ENCODE results near the gene MS4A6A.

The MS4A6A gene

GRCh38 chr11:60182541-60183330, at the start of gene MS4A6A:
Gene MS4A6A, minus strand, starts transcription at chr11:60183083. Its CDS starts 1,356 bp downstream, at chr11:60181727.
- no peak for DNase-seq (ENCODE audit: low read depth)
- TF ChIP-seq, protein P1, sequence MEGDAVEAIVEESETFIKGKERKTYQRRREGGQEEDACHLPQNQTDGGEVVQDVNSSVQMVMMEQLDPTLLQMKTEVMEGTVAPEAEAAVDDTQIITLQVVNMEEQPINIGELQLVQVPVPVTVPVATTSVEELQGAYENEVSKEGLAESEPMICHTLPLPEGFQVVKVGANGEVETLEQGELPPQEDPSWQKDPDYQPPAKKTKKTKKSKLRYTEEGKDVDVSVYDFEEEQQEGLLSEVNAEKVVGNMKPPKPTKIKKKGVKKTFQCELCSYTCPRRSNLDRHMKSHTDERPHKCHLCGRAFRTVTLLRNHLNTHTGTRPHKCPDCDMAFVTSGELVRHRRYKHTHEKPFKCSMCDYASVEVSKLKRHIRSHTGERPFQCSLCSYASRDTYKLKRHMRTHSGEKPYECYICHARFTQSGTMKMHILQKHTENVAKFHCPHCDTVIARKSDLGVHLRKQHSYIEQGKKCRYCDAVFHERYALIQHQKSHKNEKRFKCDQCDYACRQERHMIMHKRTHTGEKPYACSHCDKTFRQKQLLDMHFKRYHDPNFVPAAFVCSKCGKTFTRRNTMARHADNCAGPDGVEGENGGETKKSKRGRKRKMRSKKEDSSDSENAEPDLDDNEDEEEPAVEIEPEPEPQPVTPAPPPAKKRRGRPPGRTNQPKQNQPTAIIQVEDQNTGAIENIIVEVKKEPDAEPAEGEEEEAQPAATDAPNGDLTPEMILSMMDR (IDR thresholded peaks at IDR 0.05; ENCODE audit: low read length, missing control alignments) = no peak
- H3K4me3 ChIP-seq (replicated peaks; ENCODE audit: low read depth, low read length) = no peak within 1 kb of the TSS

GRCh38 chr11:60230681-60231080, 47.8 kb upstream of the MS4A6A start:
- H3K4me3 ChIP-seq (replicated peaks; ENCODE audit: low read depth, low read length) = no peak overlapping the region
- DNase-seq (ENCODE audit: low read depth) = no peak
- TF ChIP-seq, protein P1 (IDR thresholded peaks at IDR 0.05; ENCODE audit: low read length, missing control alignments) = no peak

GRCh38 chr11:60222141-60222540, 39.3 kb upstream of the MS4A6A start:
- no peak overlapping the region for H3K4me3 ChIP-seq (replicated peaks; ENCODE audit: low read depth, low read length)
- TF ChIP-seq, protein P1 (IDR thresholded peaks at IDR 0.05; ENCODE audit: low read length, missing control alignments) = no peak
- DNase-seq (ENCODE audit: low read depth) = no peak

DNA sequence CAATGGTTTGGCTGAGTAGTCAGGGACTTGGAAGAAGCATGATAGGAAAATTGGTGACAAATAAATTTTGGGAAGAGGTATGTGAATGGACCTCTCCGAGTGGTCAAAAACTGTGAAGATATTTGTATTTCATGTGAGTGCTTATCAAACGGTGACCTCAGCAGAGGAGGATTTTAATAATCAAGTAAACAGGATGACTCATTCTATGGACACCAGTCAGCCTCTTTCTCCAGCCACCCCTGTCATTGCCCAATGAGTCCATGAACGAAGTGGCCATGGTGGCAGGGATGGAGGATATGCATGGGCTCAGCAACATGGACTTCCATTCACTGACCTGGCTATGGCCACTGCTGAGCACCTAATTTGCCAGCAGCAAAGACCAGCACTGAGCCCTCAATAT, 38.8 kb upstream of the MS4A6A start:
- DNase-seq (ENCODE audit: low read depth) = no peak
- H3K4me3 ChIP-seq (replicated peaks; ENCODE audit: low read depth, low read length) = no peak overlapping the region
- TF ChIP-seq, protein P1 (IDR thresholded peaks at IDR 0.05; ENCODE audit: low read length, missing control alignments) = no peak

DNA sequence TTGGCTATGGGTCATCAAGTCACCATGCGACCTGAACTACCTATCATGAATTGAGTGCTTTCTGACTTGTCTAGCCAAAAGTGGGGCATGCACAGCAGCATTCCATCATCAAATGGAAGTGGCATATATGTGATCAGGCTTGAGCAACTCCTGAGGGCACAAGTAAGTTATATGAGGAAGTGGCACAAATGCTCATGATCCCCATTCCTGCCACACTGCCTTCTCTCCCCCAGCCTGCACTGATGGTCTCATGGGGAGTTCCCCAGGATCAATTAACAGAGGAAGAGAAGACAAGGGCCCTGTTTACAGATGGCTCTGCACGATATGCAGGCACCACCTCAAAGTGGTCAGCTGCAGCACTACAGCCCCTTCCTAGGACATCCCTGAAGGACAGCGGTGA, 38.3 kb upstream of the MS4A6A start:
- TF ChIP-seq, protein P1 (IDR thresholded peaks at IDR 0.05; ENCODE audit: low read length, missing control alignments) = no peak
- no peak for DNase-seq (ENCODE audit: low read depth)
- H3K4me3 ChIP-seq (replicated peaks; ENCODE audit: low read depth, low read length) = no peak overlapping the region

DNA sequence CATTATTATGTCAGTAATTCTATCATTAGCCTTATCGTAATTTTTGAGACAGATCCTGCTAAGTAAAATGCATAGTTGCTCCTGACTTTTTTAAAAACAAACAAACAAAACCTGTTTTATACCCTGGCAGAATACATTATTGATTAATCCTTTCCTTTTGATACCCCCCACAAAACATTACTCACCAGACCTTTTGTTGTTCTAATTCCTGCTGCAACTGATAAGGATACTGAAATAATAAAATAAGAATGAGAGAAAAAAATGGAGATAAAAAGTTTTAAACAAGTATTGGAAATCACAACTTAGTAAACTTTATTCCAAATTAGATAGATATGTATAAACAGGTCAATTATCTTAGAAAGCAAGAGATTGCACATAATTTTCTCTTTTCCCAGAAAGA, 31.5 kb upstream of the MS4A6A start:
- no peak for DNase-seq (ENCODE audit: low read depth)
- TF ChIP-seq, protein P1 (IDR thresholded peaks at IDR 0.05; ENCODE audit: low read length, missing control alignments) = no peak
- no peak overlapping the region for H3K4me3 ChIP-seq (replicated peaks; ENCODE audit: low read depth, low read length)

DNA sequence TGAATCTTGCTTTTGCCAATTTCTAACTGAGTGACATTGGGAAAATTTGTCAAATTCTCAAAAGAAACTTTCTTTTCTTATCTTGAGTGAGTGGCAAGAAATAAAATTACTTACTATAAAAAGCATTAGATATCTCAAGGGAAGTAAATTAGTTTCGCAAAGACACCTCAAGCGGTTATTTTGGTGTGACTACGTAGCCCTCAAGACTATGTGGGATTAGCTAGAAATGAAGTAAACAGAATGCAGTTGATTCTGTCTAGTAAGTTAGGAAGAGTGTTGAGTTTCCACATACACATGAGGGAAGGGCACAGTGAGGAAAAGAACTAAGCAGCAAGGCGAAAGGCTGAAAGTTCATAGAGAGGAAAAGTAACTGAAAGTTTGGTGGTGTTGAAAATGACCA, 28.3 kb upstream of the MS4A6A start:
- TF ChIP-seq, protein P1 (IDR thresholded peaks at IDR 0.05; ENCODE audit: low read length, missing control alignments) = no peak
- no peak overlapping the region for H3K4me3 ChIP-seq (replicated peaks; ENCODE audit: low read depth, low read length)
- DNase-seq (ENCODE audit: low read depth) = no peak
